H1 (cell line): Measurements from ENCODE around the gene LGI4. TPM values are rescaled to one million over a fixed set of nuclear protein-coding genes. Genes with fewer than 3 reads are reported as not detected.

Source experiments
- BCL11A ChIP-seq, 2 experiments: IDR thresholded peaks; one replicate each; pipeline ENCODE4 v1.6.1; 2011; ENCODE audit warnings: low read depth in 2 of 2, low read length in 2 of 2, mild to moderate bottlenecking in 2 of 2
- CBX5 ChIP-seq: fragments of 300-800, 300-1000 bp; sonication (generic); IDR thresholded peaks from 2 replicates; pipeline ENCODE4 v1.7.1; 2016; ENCODE audit warnings: antibody characterized with exemption, low read length, low read depth
- CHD2 ChIP-seq: IDR thresholded peaks from 2 replicates; pipeline ENCODE4 v1.6.1; 2012; ENCODE audit warnings: low read length, improper control_type of control experiment
- CTBP2 ChIP-seq: IDR thresholded peaks from 2 replicates; pipeline ENCODE4 v1.7.0; 2011; ENCODE audit warnings: borderline replicate concordance, mild to moderate bottlenecking, moderate library complexity, mixed read lengths, low read length; ENCODE audit not compliant: insufficient read depth, insufficient read length
- GTF2F1 ChIP-seq: IDR thresholded peaks from 2 replicates; pipeline ENCODE4 v1.6.1; 2012; ENCODE audit warnings: low read depth, low read length, improper control_type of control experiment, borderline replicate concordance
- KDM1A ChIP-seq: fragments of 200-600, 300-600 bp; sonication (generic); IDR thresholded peaks from 2 replicates; pipeline ENCODE4 v1.7.1; 2016; ENCODE audit warnings: mild to moderate bottlenecking, low read length, borderline replicate concordance
- RBBP5 ChIP-seq: IDR thresholded peaks from 2 replicates; pipeline ENCODE4 v1.7.1; 2012; ENCODE audit warnings: low read depth, mild to moderate bottlenecking, inconsistent platforms, low read length, moderate library complexity, borderline replicate concordance
- RFX5 ChIP-seq: IDR thresholded peaks from 2 replicates; pipeline ENCODE4 v1.6.1; 2011; ENCODE audit warnings: low read depth, low read length, improper control_type of control experiment, borderline replicate concordance
- SAP30 ChIP-seq: fragments of 300-600 bp; sonication (generic); IDR thresholded peaks from 2 replicates; pipeline ENCODE4 v1.7.1; 2012; ENCODE audit warnings: low read length, moderate library complexity, mild to moderate bottlenecking, inconsistent platforms; ENCODE audit not compliant: insufficient read depth, insufficient replicate concordance
- SRF ChIP-seq: IDR thresholded peaks from 2 replicates; pipeline ENCODE4 v1.6.1; 2011; ENCODE audit warnings: mild to moderate bottlenecking, low read depth, low read length, moderate library complexity
- TBP ChIP-seq: IDR thresholded peaks from 2 replicates; pipeline ENCODE4 v1.6.1; 2011; ENCODE audit warnings: low read depth, low read length, improper control_type of control experiment
- polyA plus RNA-seq, 7 experiments: library from polyadenylated mRNA; depleted of rRNA in 3 of 7; stranded (reverse) in 5 of 7; unstranded in 2 of 7; fragments of >200 nt in 5 of 7; fragments of 200-250 nt in 2 of 7; gene quantifications; 1 replicate in 5 of 7; 2 replicates in 1 of 7; 4 replicates in 1 of 7; pipeline versions ENCODE4 v1.2.1 to v1.2.3, GENCODE V29; 2011 to 2013; ENCODE audit warnings: missing spikeins in 2 of 7, mixed read lengths in 2 of 7
- total RNA-seq: library from RNA; stranded (reverse); fragmentation: NEBNext Ultra II Directional; extraction: Animal tissue kit (Norgen Biotek cat#: 25700); gene quantifications from 2 replicates; pipeline ENCODE4 v1.2.1, GENCODE V29; 2021
- TF ChIP-seq, protein P1 (sequence below), 3 experiments: IDR thresholded peaks; 1 replicate in 2 of 3; 2 replicates in 1 of 3; pipeline versions ENCODE4 v1.5.1 to v1.6.1; 2011; ENCODE audit warnings: low read length in 3 of 3, mild to moderate bottlenecking in 3 of 3, inconsistent platforms in 2 of 3, low read depth in 1 of 3, moderate library complexity in 1 of 3; ENCODE audit not compliant: insufficient read depth in 1 of 3; ENCODE audit errors: control extremely low read depth in 1 of 3

Gene LGI4
- total and polyA plus RNA-seq, 2 of the 8 experiments (the other 6 are each of a cell fraction or from before 2014, with no cell fraction given), result 2.0 to 8.2 TPM

GRCh38 chr19:35093941-35094647 is 40.8 kb downstream of the LGI4 start (continued):
- TF ChIP-seq, protein P1, sequence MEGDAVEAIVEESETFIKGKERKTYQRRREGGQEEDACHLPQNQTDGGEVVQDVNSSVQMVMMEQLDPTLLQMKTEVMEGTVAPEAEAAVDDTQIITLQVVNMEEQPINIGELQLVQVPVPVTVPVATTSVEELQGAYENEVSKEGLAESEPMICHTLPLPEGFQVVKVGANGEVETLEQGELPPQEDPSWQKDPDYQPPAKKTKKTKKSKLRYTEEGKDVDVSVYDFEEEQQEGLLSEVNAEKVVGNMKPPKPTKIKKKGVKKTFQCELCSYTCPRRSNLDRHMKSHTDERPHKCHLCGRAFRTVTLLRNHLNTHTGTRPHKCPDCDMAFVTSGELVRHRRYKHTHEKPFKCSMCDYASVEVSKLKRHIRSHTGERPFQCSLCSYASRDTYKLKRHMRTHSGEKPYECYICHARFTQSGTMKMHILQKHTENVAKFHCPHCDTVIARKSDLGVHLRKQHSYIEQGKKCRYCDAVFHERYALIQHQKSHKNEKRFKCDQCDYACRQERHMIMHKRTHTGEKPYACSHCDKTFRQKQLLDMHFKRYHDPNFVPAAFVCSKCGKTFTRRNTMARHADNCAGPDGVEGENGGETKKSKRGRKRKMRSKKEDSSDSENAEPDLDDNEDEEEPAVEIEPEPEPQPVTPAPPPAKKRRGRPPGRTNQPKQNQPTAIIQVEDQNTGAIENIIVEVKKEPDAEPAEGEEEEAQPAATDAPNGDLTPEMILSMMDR (IDR thresholded peaks at IDR 0.05; ENCODE audit: control extremely low read depth in 1 of 3, insufficient read depth in 1 of 3, low read depth in 1 of 3, low read length in 3 of 3), result no peak
- TF ChIP-seq GTF2F1 (no peak), SAP30 (no peak), BCL11A (IDR thresholded peaks at IDR 0.05; ENCODE audit: low read depth in 2 of 2, low read length in 2 of 2) (no peak), CTBP2 (no peak), SRF (no peak), RBBP5 (no peak), KDM1A (no peak), TBP (no peak), CHD2 (no peak), RFX5 (no peak), CBX5 (no peak)
- TF ChIP-seq, all 59 proteins: peak for 0
